ENCODE measurements around the gene SPOUT1.
"Not testable (repeated sequence)": the region's sequence is repeated elsewhere in the genome, so short reads cannot be mapped to it uniquely, and the experiment has no call there.

DNA sequence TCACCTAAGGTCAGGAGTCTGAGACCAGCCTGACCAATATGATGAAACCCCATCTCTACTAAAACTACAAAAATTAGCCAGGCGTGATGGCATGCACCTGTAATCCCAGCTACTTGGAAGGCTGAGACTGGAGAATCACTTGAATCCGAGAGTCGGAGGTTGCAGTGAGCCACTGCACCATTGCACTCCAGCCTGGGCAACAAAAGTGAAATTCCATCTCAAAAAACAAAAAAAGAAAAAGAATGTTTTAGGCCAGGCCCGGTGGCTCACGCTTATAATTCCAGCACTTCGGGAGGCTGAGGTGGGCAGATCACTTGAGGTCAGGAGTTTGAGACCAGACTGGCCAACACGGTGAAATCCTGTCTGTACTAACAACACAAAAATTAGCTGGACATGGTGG, 28.9 kb upstream of the SPOUT1 start:
- not testable (repeated sequence) for TF ChIP-seq CTCF (IDR thresholded peaks at IDR 0.05); ZFX (IDR thresholded peaks at IDR 0.05; ENCODE audit: borderline replicate concordance)
